SU-DHL-6 (cell line): ENCODE measurements around the gene FCN2.

Experiments
- H2AFZ ChIP-seq: fragments of 200-600 bp; sonication (generic); 2 replicates; pipeline ENCODE4 v1.6.1; 2014; ENCODE audit warnings: low read depth, mild to moderate bottlenecking, moderate library complexity, mixed read lengths, antibody characterized with exemption, low read length; ENCODE audit not compliant: severe bottlenecking
- H3F3A ChIP-seq: fragments of 200-600 bp; shearing (Covaris generic); 2 replicates; pipeline ENCODE4 v1.6.0; 2016; ENCODE audit warnings: antibody characterized with exemption, mild to moderate bottlenecking; ENCODE audit not compliant: insufficient read depth
- H3K27ac ChIP-seq: fragments of 200-600 bp; sonication (generic); 2 replicates; pipeline ENCODE4 v1.5.1; 2016; ENCODE audit warnings: low read depth, mild to moderate bottlenecking, low read length, moderate library complexity, mixed read lengths
- H3K27me3 ChIP-seq: fragments of 200-600 bp; sonication (generic), shearing (Covaris generic); 2 replicates; pipeline ENCODE4 v1.6.0; 2014; ENCODE audit warnings: mild to moderate bottlenecking, low read length
- H3K36me3 ChIP-seq: fragments of 200-600 bp; sonication (generic); 2 replicates; pipeline ENCODE4 v1.6.1; 2014; ENCODE audit warnings: mild to moderate bottlenecking, low read length, mixed read lengths
- H3K4me2 ChIP-seq: fragments of 300-600, 200-600 bp; shearing (Covaris generic), sonication (generic); 2 replicates; pipeline ENCODE4 v1.6.0; 2014; ENCODE audit warnings: low read length, low read depth, mild to moderate bottlenecking; ENCODE audit not compliant: poor library complexity, severe bottlenecking
- H3K4me3 ChIP-seq: fragments of 200-600 bp; sonication (generic); 2 replicates; pipeline ENCODE4 v1.5.1; 2014; ENCODE audit warnings: antibody characterized with exemption, low read length, mild to moderate bottlenecking, mixed read lengths; ENCODE audit not compliant: insufficient read depth, poor library complexity, severe bottlenecking
- H3K79me2 ChIP-seq: fragments of 200-600 bp; sonication (generic); 2 replicates; pipeline ENCODE4 v1.6.1; 2014; ENCODE audit warnings: mild to moderate bottlenecking, low read length, moderate library complexity; ENCODE audit not compliant: insufficient read depth
- H3K9ac ChIP-seq: fragments of 200-600 bp; sonication (generic); 2 replicates; pipeline ENCODE4 v1.7.0; 2014; ENCODE audit warnings: mild to moderate bottlenecking, low read length
- H3K9me2 ChIP-seq: fragments of 200-600 bp; sonication (generic); replicated peaks from 2 replicates; pipeline ENCODE4 v1.6.1; 2014; ENCODE audit warnings: low read length; ENCODE audit not compliant: insufficient read depth
- H3K9me3 ChIP-seq: fragments of 200-600 bp; sonication (generic); 2 replicates; pipeline ENCODE4 v1.6.1; 2014; ENCODE audit warnings: low read length, mixed read lengths; ENCODE audit not compliant: insufficient read depth
- H4K20me1 ChIP-seq: fragments of 200-600 bp; sonication (generic); 2 replicates; pipeline ENCODE4 v1.6.1; 2014; ENCODE audit warnings: low read depth, mild to moderate bottlenecking, antibody characterized with exemption, low read length, moderate library complexity, mixed read lengths
- EZH2phosphoT487 ChIP-seq: fragments of 200-600 bp; sonication (generic), shearing (Covaris generic); conservative IDR thresholded peaks from 2 replicates; pipeline ENCODE4 v1.6.1; 2018; ENCODE audit warnings: mild to moderate bottlenecking, antibody characterized with exemption, low read length, moderate library complexity, mixed read lengths
- TF ChIP-seq, protein P1 (sequence below): fragments of 200-600 bp; sonication (generic); IDR thresholded peaks from one replicate; pipeline ENCODE4 v1.5.1; 2017; ENCODE audit warnings: antibody characterized with exemption, mild to moderate bottlenecking, low read length, moderate library complexity; ENCODE audit not compliant: insufficient read depth, poor library complexity, severe bottlenecking

The FCN2 gene

GRCh38 chr9:134916161-134916665, 35.6 kb downstream of the FCN2 start:
- Histone ChIP-seq H3K4me3 (no peak overlapping the region), H3K27ac (no peak overlapping the region), H3F3A (no peaks in the 10 kb centered on the region), H3K36me3 (no peaks in the 10 kb centered on the region; the same call in 1 of the 2 replicates), H3K9me3 (no peaks in the 10 kb centered on the region), H3K27me3 (no peaks in the 10 kb centered on the region), H3K9ac (no peak overlapping the region), H2AFZ (no peak overlapping the region), H3K4me2 (no peak overlapping the region), H4K20me1 (no peaks in the 10 kb centered on the region), H3K9me2 (no peaks in the 10 kb centered on the region), H3K79me2 (no peaks in the 10 kb centered on the region)
- TF ChIP-seq, protein P1, sequence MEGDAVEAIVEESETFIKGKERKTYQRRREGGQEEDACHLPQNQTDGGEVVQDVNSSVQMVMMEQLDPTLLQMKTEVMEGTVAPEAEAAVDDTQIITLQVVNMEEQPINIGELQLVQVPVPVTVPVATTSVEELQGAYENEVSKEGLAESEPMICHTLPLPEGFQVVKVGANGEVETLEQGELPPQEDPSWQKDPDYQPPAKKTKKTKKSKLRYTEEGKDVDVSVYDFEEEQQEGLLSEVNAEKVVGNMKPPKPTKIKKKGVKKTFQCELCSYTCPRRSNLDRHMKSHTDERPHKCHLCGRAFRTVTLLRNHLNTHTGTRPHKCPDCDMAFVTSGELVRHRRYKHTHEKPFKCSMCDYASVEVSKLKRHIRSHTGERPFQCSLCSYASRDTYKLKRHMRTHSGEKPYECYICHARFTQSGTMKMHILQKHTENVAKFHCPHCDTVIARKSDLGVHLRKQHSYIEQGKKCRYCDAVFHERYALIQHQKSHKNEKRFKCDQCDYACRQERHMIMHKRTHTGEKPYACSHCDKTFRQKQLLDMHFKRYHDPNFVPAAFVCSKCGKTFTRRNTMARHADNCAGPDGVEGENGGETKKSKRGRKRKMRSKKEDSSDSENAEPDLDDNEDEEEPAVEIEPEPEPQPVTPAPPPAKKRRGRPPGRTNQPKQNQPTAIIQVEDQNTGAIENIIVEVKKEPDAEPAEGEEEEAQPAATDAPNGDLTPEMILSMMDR: no peak
- no peak for TF ChIP-seq EZH2phosphoT487

DNA sequence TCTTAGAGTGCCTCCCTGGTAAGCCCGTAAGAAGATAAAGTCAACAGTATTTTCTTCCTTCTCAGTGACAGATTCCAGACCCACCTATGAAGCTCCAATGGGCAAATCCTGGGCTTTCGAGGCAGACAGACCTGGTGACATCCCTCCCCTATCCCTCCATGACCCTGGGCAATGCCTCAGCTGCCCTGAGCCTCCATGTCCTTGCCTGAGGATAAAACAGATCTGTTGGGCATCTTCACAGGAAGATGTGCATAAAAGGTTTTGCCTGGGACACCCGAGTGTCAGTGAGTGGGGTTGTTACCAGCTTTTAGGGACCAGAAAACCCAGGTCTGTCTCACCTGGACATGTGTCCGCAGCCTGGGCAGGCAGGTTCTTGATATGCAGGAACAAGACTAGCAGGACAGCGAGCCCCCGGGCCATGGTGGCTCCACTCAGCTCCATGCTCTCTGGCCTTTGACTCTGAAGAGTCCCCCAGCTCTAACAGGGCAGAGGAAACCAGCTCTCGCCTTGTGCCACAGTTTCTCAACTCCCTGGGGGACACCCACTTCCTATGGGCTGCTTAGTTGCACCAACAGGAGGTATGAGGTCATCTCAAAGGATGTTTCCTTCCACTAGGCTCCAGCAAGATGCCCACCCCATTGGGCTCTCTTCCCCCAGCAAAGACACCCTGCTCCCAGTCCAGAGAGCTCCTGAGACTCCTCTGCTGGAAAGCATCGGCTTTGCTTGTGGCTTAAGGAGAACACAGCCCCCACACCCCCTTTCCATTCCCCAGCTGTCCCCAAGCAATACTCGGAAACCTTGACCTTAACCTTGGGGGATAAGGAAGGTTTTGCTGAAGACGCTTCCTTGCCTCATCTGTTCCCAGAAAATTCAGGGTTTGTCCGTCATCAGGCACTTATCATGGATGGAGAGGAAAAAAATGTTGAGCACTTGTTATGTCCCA, 37.1 kb downstream of the FCN2 start, which contains the start of gene FCN1:
FCN1 (minus strand) TSS at position 482 of the 943 bp plus-strand sequence; CDS start at position 441, 41 bp downstream.
- H3K9ac ChIP-seq: no peak within 1 kb of the TSS
- TF ChIP-seq EZH2phosphoT487: no peak
- TF ChIP-seq, protein P1: no peak
- H3K4me3 ChIP-seq: no peak within 1 kb of the TSS
- no peaks in the 10 kb centered on the region for H3F3A ChIP-seq
- no peak within 1 kb of the TSS for H3K4me2 ChIP-seq
- H3K27ac ChIP-seq: no peak within 1 kb of the TSS
- no peaks in the 10 kb centered on the region for H3K9me3 ChIP-seq
- H3K27me3 ChIP-seq: no peaks in the 10 kb centered on the region
- no peaks in the 10 kb centered on the region; the same call in 1 of the 2 replicates for H3K36me3 ChIP-seq
- H4K20me1 ChIP-seq: no peaks in the 10 kb centered on the region
- H3K79me2 ChIP-seq: no peaks in the 10 kb centered on the region
- no peaks in the 10 kb centered on the region for H3K9me2 ChIP-seq
- H2AFZ ChIP-seq: no peak within 1 kb of the TSS

DNA sequence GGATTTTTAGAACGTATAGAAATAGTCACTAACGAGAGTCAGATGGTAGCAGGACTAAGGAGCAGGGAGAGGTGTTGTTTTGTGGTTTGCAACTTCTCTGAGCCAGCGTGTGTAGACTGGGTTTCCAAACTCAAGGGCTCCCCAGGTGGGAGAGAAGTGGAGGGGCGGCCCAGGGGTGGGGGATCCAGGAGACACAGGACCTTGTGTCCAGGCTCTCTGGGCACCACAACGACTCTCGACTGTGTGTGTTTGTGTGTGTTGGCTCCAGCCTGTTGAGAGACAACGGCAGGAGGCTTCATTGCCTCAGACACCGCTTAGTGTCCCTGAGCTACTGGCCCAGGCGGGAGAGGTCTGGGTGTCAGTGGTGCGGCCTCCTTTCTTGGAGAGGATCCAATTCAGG, 38.0 kb downstream of the FCN2 start:
- no peaks in the 10 kb centered on the region for H3F3A ChIP-seq
- no peaks in the 10 kb centered on the region for H3K9me2 ChIP-seq
- no peak for TF ChIP-seq EZH2phosphoT487
- TF ChIP-seq, protein P1: no peak
- no peak overlapping the region for H3K4me3 ChIP-seq
- no peaks in the 10 kb centered on the region for H3K27me3 ChIP-seq
- no peaks in the 10 kb centered on the region for H4K20me1 ChIP-seq
- H3K27ac ChIP-seq: no peak overlapping the region
- H3K4me2 ChIP-seq: no peak overlapping the region
- H3K9ac ChIP-seq: no peak overlapping the region
- no peaks in the 10 kb centered on the region; the same call in 1 of the 2 replicates for H3K36me3 ChIP-seq
- no peaks in the 10 kb centered on the region for H3K9me3 ChIP-seq
- H2AFZ ChIP-seq: no peak overlapping the region
- no peaks in the 10 kb centered on the region for H3K79me2 ChIP-seq
